ENCODE measurements around the gene KBTBD13.
"Not testable (repeated sequence)": the region's sequence is repeated elsewhere in the genome, so short reads cannot be mapped to it uniquely, and the experiment has no call there.

The KBTBD13 gene

GRCh38 chr15:65076486-65077290 lies at the start of gene KBTBD13:
Gene KBTBD13 (plus strand): TSS chr15:65076746. CDS start chr15:65076816, 70 bp downstream.
- no peak for DNase-seq

GRCh38 chr15:65026756-65027155 lies 49.8 kb upstream of the KBTBD13 start:
- DNase-seq: no peak

GRCh38 chr15:65027593-65027992 lies 49.0 kb upstream of the KBTBD13 start:
- DNase-seq: no peak

- DNase-seq: no peak
These were observed 48.2 kb upstream of the KBTBD13 start for GRCh38 chr15:65028338-65028737.

DNA sequence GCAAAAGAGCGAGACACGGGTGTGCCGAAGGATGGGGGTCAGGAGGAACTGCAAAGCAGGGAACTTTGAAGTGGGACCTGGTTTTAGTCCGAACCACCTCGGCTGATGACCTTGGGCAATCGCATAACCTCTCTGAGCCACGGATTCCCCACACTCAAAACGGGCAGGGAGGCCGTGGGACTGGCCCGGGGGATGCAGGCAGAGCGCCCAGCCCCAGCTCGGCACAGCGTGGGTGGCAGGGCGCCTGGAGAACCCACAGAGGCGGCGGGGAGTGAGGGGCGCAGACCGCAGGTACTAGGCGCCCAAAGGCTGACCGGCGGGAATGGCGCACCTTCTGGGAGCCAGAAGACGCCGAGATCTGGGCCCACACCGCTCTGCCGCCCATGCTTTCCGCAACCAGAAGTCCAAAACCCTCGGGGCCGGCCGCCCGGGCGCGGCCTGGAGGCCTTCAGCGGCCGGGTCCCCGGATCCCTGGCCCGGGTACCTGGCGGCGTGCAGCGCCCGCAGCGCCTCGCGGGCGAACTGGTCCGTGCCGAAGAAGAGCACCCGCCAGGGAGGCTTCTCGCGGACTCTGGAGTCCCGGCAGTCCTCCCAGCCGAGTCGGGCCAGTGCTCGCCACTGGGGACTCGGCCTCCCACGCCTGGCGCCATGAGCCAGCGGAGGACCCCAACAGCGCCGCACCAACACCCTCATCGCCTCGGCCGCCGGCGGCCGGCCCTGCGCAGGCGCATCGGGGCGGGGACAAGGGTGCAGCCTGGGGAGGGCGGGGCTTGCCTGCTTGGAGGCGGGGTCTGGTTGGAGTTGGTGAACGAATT lies 47.4 kb upstream of the KBTBD13 start, which contains the start of gene MTFMT:
Gene MTFMT, minus strand, starts transcription at position 719 of the 815 bp plus-strand sequence. Its CDS starts 26 bp downstream, at position 693.
- DNase-seq: peak; percentile 43

DNA sequence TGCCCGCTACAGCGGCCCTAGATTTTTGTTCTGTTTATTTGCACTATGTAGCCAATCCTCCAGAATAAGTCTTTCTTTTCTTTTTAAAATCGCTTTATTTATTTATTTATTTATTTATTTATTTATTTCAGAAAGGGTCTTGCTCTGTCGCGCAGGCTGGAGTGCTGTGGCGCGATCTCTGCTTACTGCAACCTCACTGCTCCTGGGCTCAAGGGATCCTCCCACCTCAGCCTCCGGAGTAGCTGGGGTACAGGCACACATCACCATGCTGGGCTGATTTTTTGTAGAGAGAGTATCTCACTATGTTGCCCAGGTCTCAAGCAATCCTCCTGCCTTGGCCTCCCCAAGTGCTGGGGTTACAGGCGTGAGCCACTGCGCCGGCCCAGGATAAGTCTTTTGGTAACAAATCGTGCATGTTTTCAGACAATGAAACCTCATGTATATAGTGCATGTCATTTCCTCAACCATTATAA lies 46.8 kb upstream of the KBTBD13 start:
- DNase-seq: no peak

DNA sequence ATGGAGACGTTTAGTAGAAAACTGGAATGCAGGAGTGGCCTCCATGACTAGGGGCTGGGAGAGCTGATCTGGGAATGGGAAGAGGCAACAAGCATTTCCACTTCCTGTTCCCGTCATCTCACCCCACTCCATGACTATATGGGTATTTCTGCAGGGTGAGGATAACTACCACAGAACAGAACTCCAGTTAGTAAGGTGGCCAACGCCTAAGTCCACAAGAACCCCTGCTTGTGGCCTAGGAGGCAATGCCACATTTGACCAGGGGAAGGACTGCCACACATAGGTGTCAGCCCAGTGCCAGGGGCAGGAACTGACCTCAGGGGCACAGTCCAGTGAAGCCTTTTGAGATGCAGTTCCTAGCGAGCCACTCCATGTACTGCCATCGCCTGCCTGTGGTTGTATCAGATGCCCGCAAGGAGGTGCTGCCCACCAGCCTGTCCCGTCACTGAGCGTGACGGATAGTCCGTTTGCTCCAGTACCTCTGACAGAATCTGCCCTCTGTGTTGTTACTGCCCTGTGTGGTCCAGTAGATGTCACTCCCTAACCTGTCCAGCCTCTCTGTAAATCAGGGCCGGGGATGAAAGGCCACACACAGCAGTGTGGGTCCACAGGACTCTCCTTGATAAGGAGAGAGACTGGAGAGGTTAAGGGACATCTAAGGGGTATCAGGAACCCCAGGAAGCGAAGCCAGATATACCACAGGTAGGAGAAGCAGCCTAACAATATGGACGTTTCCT lies 43.6 kb upstream of the KBTBD13 start:
- DNase-seq: no peak

DNA sequence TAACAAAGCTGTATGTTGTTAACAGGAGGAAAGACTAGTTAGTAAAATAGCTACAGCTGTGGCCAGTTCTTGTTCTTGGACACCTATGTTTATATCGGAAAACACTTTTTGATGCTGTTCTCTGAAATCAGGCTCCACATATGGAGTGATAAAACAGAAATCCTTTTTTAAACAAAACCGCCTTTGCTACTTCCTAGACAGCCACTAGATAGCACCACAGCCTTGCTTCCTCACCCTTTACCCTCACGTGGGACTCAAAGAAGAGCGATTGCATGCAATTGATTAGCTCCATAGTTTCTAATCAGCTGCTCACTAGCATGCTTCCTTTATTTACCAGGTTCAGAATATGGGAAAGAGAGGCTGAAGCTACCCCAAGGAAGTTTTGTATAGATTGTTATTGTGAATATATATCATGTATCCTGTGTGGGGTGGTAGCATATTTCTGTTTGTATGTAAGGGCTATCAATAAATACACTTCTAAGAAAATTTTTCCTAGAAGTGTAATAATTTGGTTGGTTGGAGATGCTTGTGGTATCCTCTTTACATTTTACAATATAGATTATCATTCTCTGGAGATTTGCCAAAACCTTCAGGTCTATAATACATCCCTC lies 42.8 kb upstream of the KBTBD13 start:
- DNase-seq: no peak

DNA sequence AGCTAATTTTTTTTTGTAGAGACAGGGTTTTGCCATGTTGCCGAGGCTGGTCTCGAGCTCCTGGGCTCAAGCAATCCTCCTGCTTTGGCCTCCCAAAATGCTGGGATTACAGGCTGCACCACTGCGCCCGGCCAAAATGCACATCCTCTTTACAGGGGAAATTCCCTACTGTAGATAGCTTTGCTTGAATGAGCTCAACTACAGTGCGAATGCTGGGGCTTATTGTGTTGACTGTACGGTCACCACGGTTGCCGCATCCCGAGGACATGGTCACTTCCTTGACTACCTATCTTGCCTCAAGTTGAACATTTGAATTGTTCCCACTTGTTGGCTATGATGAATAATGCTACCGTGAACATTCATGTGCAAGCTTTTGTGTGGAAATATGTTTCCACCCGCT lies 41.8 kb upstream of the KBTBD13 start:
- DNase-seq: no peak

DNA sequence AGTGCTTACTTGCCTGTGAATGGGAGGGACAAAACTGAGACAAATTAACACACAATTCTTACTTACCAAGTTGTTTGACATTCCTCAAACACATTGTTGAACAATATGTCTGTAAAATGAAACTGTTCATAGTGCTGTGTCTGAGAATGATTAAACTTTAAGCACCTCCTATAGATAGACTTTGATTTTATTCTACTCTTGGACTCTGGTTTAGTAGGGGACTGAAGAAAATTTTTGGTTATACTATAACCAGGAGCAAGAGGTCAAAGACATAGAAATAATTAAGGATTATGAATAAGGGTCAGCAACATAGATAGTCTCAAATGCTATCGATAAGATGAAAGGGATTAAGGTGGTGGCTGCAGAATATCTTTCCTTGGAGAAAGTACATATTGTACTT lies 39.2 kb upstream of the KBTBD13 start:
- DNase-seq: no peak

DNA sequence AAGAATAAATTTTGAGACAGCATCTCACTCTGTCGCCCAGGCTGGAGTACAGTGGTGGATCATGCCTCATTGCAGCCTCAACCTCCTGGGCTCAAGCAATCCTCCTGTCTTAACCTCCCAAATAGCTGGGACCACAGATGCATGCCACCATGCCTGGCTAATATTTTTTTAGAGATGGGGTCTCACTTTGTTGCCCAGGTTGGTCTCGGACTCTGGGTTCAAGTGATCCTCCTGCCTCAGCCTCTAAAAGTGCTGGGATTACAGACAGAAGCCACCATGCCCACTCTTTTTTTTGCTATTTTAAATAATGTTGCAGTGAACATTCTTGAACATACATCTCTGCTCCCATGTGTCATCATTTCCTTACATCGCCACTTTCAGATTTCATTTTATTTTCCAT lies 38.1 kb upstream of the KBTBD13 start:
- no peak for DNase-seq

- no peak for DNase-seq
These were observed 37.7 kb upstream of the KBTBD13 start for GRCh38 chr15:65038836-65039235.

- no peak for DNase-seq
These were observed 36.1 kb upstream of the KBTBD13 start for GRCh38 chr15:65040461-65040860.

GRCh38 chr15:65041787-65042186 lies 34.8 kb upstream of the KBTBD13 start:
- DNase-seq: no peak

- no peak for DNase-seq
These were observed 33.7 kb upstream of the KBTBD13 start for GRCh38 chr15:65042776-65043327.

GRCh38 chr15:65044218-65044617 lies 32.3 kb upstream of the KBTBD13 start:
- not testable (repeated sequence) for DNase-seq

DNA sequence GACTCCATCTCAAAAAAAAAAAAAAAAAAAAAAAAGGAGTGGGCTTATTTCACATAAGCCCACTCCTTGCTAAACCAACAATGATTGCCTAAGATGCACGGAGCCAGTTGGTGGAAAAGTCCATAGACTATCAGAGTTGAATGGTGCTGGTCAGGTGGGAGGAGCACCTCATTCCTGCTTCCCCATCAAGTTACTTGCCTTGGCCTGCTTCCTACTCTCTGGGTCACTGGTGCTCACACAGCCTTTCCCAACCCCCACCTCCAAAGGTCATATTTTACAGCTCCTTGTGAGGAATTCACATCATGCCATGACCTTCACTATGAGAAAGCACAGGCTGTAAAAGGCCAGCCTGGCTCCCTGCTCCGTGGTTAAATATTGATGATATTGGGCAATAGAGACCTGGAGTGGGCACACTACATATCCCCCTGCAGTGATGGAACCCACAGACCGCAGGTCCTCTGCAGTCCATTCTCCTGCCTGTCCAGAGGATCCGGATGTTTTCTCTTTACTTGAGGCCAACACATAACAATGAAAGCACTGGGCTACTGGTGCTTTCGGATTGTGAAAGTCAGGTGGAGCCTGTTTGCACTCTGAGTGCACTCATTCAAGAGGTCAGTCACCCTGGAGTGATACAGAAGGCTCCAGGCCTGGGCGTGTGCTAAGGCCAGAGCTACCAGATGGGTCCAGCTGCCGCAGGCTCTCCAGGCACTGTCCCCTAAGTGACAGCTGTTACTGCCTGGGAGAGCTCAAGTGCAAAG lies 31.6 kb upstream of the KBTBD13 start, which contains the start of gene SLC51B:
Gene SLC51B, plus strand, starts transcription at position 664 of the 758 bp plus-strand sequence. CDS start 4,618 bp downstream, outside the sequence.
- DNase-seq: no peak

- DNase-seq: no peak
These were observed 28.3 kb upstream of the KBTBD13 start for GRCh38 chr15:65048241-65048640.

DNA sequence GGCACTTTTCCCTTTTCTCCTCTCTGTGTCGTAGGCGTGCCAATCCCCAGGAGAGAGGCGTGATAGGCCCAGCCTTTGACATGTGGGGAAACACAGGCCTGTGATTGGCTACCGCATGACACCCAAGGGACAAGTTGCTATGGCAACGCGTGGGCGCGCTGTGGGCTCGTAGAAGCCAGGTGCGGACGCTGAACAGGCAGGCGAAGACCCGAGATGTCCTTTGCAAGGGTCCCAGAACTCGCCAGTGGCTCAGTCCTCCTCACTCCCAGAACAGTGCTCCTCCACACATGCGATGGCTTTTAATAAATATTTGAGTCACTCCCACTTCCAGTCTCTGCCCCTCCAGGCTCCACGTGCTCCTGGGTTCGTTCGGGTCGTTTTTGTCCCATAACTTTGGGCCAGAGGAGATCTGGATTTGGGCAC lies 27.1 kb upstream of the KBTBD13 start:
- DNase-seq: peak; percentile 66

GRCh38 chr15:65050270-65050669 lies 26.3 kb upstream of the KBTBD13 start:
- no peak for DNase-seq

DNA sequence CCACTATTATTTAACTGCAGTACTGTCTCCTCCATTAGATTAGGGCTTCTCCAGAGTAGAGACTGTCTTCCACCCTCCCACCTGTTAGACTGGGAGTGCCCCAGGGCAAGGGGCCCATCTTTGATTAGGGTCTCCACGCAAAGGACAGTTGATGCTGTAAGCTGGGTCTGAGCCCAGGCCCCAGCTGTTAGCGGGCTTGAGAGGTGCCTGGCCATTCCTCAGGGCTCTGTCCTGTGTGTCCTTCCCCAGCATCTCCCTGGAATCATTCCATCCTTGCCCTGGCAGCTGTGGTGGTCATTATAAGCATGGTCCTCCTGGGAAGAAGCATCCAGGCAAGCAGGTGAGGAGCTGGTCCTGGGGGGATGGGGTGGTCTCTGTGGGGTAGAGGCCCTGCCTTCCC lies 25.3 kb upstream of the KBTBD13 start:
- no peak for DNase-seq

All from DMS79 treated with DMSO at 0.1 percent for 48 hours (cell line).